Measurements from ENCODE around the gene IL1RAPL1.

The IL1RAPL1 gene

GRCh38 chrX:29699239-29699638 lies 1112.0 kb downstream of the IL1RAPL1 start:
- no peaks in the 10 kb centered on the region for H3F3A ChIP-seq (ENCODE audit: low read depth)
- H2AFZ ChIP-seq (ENCODE audit: low read length) = no peak overlapping the region
- H3K9me2 ChIP-seq (replicated peaks; ENCODE audit: low read depth, low read length) = no peaks in the 10 kb centered on the region
- TF ChIP-seq, protein P1, sequence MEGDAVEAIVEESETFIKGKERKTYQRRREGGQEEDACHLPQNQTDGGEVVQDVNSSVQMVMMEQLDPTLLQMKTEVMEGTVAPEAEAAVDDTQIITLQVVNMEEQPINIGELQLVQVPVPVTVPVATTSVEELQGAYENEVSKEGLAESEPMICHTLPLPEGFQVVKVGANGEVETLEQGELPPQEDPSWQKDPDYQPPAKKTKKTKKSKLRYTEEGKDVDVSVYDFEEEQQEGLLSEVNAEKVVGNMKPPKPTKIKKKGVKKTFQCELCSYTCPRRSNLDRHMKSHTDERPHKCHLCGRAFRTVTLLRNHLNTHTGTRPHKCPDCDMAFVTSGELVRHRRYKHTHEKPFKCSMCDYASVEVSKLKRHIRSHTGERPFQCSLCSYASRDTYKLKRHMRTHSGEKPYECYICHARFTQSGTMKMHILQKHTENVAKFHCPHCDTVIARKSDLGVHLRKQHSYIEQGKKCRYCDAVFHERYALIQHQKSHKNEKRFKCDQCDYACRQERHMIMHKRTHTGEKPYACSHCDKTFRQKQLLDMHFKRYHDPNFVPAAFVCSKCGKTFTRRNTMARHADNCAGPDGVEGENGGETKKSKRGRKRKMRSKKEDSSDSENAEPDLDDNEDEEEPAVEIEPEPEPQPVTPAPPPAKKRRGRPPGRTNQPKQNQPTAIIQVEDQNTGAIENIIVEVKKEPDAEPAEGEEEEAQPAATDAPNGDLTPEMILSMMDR (conservative IDR thresholded peaks at IDR 0.05; ENCODE audit: low read length) = no peak
- TF ChIP-seq EZH2phosphoT487 (IDR thresholded peaks at IDR 0.05; ENCODE audit: borderline replicate concordance) = no peak
- no peaks in the 10 kb centered on the region for H3K9me3 ChIP-seq (ENCODE audit: insufficient read depth, low read depth, low read length)
- H3K36me3 ChIP-seq (ENCODE audit: insufficient read depth, low read length) = no peaks in the 10 kb centered on the region
- H4K20me1 ChIP-seq (ENCODE audit: insufficient read depth, low read length, poor library complexity, severe bottlenecking) = no peaks in the 10 kb centered on the region
- no peak overlapping the region for H3K9ac ChIP-seq (ENCODE audit: low read depth, low read length, poor library complexity, severe bottlenecking)
- no peaks in the 10 kb centered on the region for H3K4me1 ChIP-seq (ENCODE audit: insufficient read depth, low read length, poor library complexity, severe bottlenecking)
- no peak overlapping the region for H3K4me3 ChIP-seq (ENCODE audit: low read length, poor library complexity, severe bottlenecking)
- H3K79me2 ChIP-seq (ENCODE audit: insufficient read depth, low read length) = no peaks in the 10 kb centered on the region
- no peak overlapping the region for H3K4me2 ChIP-seq (ENCODE audit: low read depth, low read length, poor library complexity, severe bottlenecking)
- H3K27me3 ChIP-seq (ENCODE audit: insufficient read depth, low read length, poor library complexity, severe bottlenecking) = no peaks in the 10 kb centered on the region

- no peaks in the 10 kb centered on the region for H4K20me1 ChIP-seq (ENCODE audit: insufficient read depth, low read length, poor library complexity, severe bottlenecking)
- TF ChIP-seq, protein P1 (conservative IDR thresholded peaks at IDR 0.05; ENCODE audit: low read length) = no peak
- no peak for TF ChIP-seq EZH2phosphoT487 (IDR thresholded peaks at IDR 0.05; ENCODE audit: borderline replicate concordance)
- no peaks in the 10 kb centered on the region for H3K79me2 ChIP-seq (ENCODE audit: insufficient read depth, low read length)
- no peak overlapping the region for H3K4me2 ChIP-seq (ENCODE audit: low read depth, low read length, poor library complexity, severe bottlenecking)
- no peak overlapping the region for H3K9ac ChIP-seq (ENCODE audit: low read depth, low read length, poor library complexity, severe bottlenecking)
- H3K27me3 ChIP-seq (ENCODE audit: insufficient read depth, low read length, poor library complexity, severe bottlenecking) = no peaks in the 10 kb centered on the region
- H3K9me2 ChIP-seq (replicated peaks; ENCODE audit: low read depth, low read length) = no peaks in the 10 kb centered on the region
- no peak overlapping the region for H2AFZ ChIP-seq (ENCODE audit: low read length)
- no peak overlapping the region for H3K4me3 ChIP-seq (ENCODE audit: low read length, poor library complexity, severe bottlenecking)
- no peaks in the 10 kb centered on the region for H3F3A ChIP-seq (ENCODE audit: low read depth)
- H3K36me3 ChIP-seq (ENCODE audit: insufficient read depth, low read length) = no peaks in the 10 kb centered on the region
- no peaks in the 10 kb centered on the region for H3K9me3 ChIP-seq (ENCODE audit: insufficient read depth, low read depth, low read length)
- H3K4me1 ChIP-seq (ENCODE audit: insufficient read depth, low read length, poor library complexity, severe bottlenecking) = no peaks in the 10 kb centered on the region
Observed at GRCh38 chrX:29707088-29707487, 1119.8 kb downstream of the IL1RAPL1 start.

- H3K4me2 ChIP-seq (ENCODE audit: low read depth, low read length, poor library complexity, severe bottlenecking) = no peak overlapping the region
- no peak overlapping the region for H3K4me3 ChIP-seq (ENCODE audit: low read length, poor library complexity, severe bottlenecking)
- H3K27me3 ChIP-seq (ENCODE audit: insufficient read depth, low read length, poor library complexity, severe bottlenecking) = no peaks in the 10 kb centered on the region
- no peaks in the 10 kb centered on the region for H3K4me1 ChIP-seq (ENCODE audit: insufficient read depth, low read length, poor library complexity, severe bottlenecking)
- no peaks in the 10 kb centered on the region for H3K9me2 ChIP-seq (replicated peaks; ENCODE audit: low read depth, low read length)
- TF ChIP-seq, protein P1 (conservative IDR thresholded peaks at IDR 0.05; ENCODE audit: low read length) = no peak
- no peak for TF ChIP-seq EZH2phosphoT487 (IDR thresholded peaks at IDR 0.05; ENCODE audit: borderline replicate concordance)
- H3K9ac ChIP-seq (ENCODE audit: low read depth, low read length, poor library complexity, severe bottlenecking) = no peak overlapping the region
- no peaks in the 10 kb centered on the region for H3K79me2 ChIP-seq (ENCODE audit: insufficient read depth, low read length)
- no peak overlapping the region for H2AFZ ChIP-seq (ENCODE audit: low read length)
- no peaks in the 10 kb centered on the region for H4K20me1 ChIP-seq (ENCODE audit: insufficient read depth, low read length, poor library complexity, severe bottlenecking)
- no peaks in the 10 kb centered on the region for H3F3A ChIP-seq (ENCODE audit: low read depth)
- no peaks in the 10 kb centered on the region for H3K9me3 ChIP-seq (ENCODE audit: insufficient read depth, low read depth, low read length)
- no peaks in the 10 kb centered on the region for H3K36me3 ChIP-seq (ENCODE audit: insufficient read depth, low read length)
Observed at GRCh38 chrX:29721152-29721551, 1133.9 kb downstream of the IL1RAPL1 start.
